ENCODE measurements around the gene DUS4L. TPM values are rescaled to one million over a fixed set of nuclear protein-coding genes. Genes with fewer than 3 reads are reported as not detected.
A peak's percentile ranks its signal among the peaks of the same experiment; 100 is the strongest.

Gene DUS4L
- total RNA-seq, 2 experiments from 2014 or later, result 14.9 to 23.0 TPM

- Histone ChIP-seq H4K20me1 (ENCODE audit: insufficient read depth, low read length) (peaks cover 7% of the 10 kb centered on the region; the same call in 1 of the 2 replicates), H3K9me2 (ENCODE audit: insufficient read depth, low read length) (no peaks in the 10 kb centered on the region), H3K79me2 (ENCODE audit: insufficient read depth, low read depth, low read length) (peaks cover 49% of the 10 kb centered on the region), H3K4me3 (ENCODE audit: low read depth, low read length, poor library complexity, severe bottlenecking) (peak overlapping the region; percentile 81), H3K27ac (ENCODE audit: low read depth, low read length, poor library complexity, severe bottlenecking) (peak overlapping the region; percentile 57), H3K4me2 (ENCODE audit: low read length) (peak overlapping the region; percentile 86), H3K36me3 (ENCODE audit: insufficient read depth, low read length) (peaks cover 26% of the 10 kb centered on the region), H3K4me1 (ENCODE audit: insufficient read depth, low read length, poor library complexity, severe bottlenecking) (peaks cover 42% of the 10 kb centered on the region), H3K9me3 (ENCODE audit: low read length) (no peaks in the 10 kb centered on the region), H2AFZ (ENCODE audit: low read length) (peak overlapping the region; percentile 85)
- POLR2A ChIA-PET, result interaction anchor here (0.6 to 3.4 kb wide), 11 partner anchors 11 to 384 kb away, joined by 3 to 25 read pairs (median 3); partner anchors contain the start of gene CBLL1
- BruUV-seq (replicated peaks), result TSS peak; percentile 68
- CTCF ChIA-PET (ENCODE audit: unreplicated experiment), result interaction anchor here (0.6 kb wide), 1 partner anchor 49 kb away, joined by 3 read pairs; no protein-coding TSS in a partner anchor
- DNase-seq (ENCODE audit: low spot score), result peak; percentile 19
- intact Hi-C loops (cut with micrococcal nuclease; ENCODE audit: unreplicated experiment), result loop anchor here (5.0 kb wide), 1 partner anchor 697 kb away; the partner anchor contains the start of gene PIK3CG
- TF ChIP-seq, protein P1, sequence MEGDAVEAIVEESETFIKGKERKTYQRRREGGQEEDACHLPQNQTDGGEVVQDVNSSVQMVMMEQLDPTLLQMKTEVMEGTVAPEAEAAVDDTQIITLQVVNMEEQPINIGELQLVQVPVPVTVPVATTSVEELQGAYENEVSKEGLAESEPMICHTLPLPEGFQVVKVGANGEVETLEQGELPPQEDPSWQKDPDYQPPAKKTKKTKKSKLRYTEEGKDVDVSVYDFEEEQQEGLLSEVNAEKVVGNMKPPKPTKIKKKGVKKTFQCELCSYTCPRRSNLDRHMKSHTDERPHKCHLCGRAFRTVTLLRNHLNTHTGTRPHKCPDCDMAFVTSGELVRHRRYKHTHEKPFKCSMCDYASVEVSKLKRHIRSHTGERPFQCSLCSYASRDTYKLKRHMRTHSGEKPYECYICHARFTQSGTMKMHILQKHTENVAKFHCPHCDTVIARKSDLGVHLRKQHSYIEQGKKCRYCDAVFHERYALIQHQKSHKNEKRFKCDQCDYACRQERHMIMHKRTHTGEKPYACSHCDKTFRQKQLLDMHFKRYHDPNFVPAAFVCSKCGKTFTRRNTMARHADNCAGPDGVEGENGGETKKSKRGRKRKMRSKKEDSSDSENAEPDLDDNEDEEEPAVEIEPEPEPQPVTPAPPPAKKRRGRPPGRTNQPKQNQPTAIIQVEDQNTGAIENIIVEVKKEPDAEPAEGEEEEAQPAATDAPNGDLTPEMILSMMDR (conservative IDR thresholded peaks at IDR 0.05; ENCODE audit: low read length), result no peak
- TF ChIP-seq EZH2phosphoT487 (IDR thresholded peaks at IDR 0.05; ENCODE audit: borderline replicate concordance, low read depth, low read length), result no peak
These were observed 955 bp downstream of the DUS4L start for GRCh38 chr7:107564553-107565298.

DNA sequence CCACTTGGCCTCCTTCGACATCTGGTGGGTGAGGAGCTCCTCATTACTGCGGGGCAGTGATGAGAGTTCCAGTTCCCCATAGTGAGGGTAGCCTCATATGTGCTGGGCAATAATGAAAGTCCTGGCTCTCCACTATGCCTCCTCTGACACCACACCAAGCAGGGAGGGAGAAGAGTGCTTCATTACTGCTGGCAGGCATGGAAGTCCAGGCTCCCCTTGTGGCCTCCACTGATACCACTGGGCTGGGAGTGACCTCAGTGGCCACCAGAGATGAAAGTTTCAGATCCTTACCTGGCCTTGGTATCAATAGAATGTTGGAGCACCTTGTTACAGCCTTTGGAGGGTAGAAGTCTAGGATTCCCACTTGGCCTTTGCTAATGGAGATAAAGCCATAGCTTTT, 6.5 kb downstream of the DUS4L start:
- intact Hi-C loops (cut with micrococcal nuclease; ENCODE audit: unreplicated experiment), result no loop called here
- BruUV-seq (replicated peaks), result no TSS peak
- Histone ChIP-seq H3K9me2 (ENCODE audit: insufficient read depth, low read length) (no peaks in the 10 kb centered on the region), H3K4me2 (ENCODE audit: low read length) (no peak overlapping the region), H3K9me3 (ENCODE audit: low read length) (no peaks in the 10 kb centered on the region), H3K4me3 (ENCODE audit: low read depth, low read length, poor library complexity, severe bottlenecking) (no peak overlapping the region), H2AFZ (ENCODE audit: low read length) (no peak overlapping the region), H3K36me3 (ENCODE audit: insufficient read depth, low read length) (peaks cover 66% of the 10 kb centered on the region), H3K27ac (ENCODE audit: low read depth, low read length, poor library complexity, severe bottlenecking) (no peak overlapping the region), H3K79me2 (ENCODE audit: insufficient read depth, low read depth, low read length) (peaks cover under 1% of the 10 kb centered on the region; the same call in 1 of the 2 replicates), H3K4me1 (ENCODE audit: insufficient read depth, low read length, poor library complexity, severe bottlenecking) (peaks cover 2% of the 10 kb centered on the region), H4K20me1 (ENCODE audit: insufficient read depth, low read length) (no peaks in the 10 kb centered on the region)
- TF ChIP-seq, protein P1 (conservative IDR thresholded peaks at IDR 0.05; ENCODE audit: low read length), result no peak
- no peak for TF ChIP-seq EZH2phosphoT487 (IDR thresholded peaks at IDR 0.05; ENCODE audit: borderline replicate concordance, low read depth, low read length)
- ChIA-PET CTCF (ENCODE audit: unreplicated experiment) (no interaction called here), POLR2A (interaction anchor here (1.1 kb wide), 1 partner anchor 13 kb away, joined by 4 read pairs; no protein-coding TSS in a partner anchor)
- DNase-seq (ENCODE audit: low spot score), result no peak

- TF ChIP-seq EZH2phosphoT487 (IDR thresholded peaks at IDR 0.05; ENCODE audit: borderline replicate concordance, low read depth, low read length), result no peak
- TF ChIP-seq, protein P1 (conservative IDR thresholded peaks at IDR 0.05; ENCODE audit: low read length), result no peak
- H4K20me1 ChIP-seq (ENCODE audit: insufficient read depth, low read length), result no peaks in the 10 kb centered on the region
- no peak overlapping the region for H2AFZ ChIP-seq (ENCODE audit: low read length)
- ChIA-PET CTCF (ENCODE audit: unreplicated experiment) (no interaction called here), POLR2A (interaction anchor here (0.6 kb wide), 2 partner anchors 53 to 937 kb away, joined by 3 to 4 read pairs; no protein-coding TSS in a partner anchor)
- no peaks in the 10 kb centered on the region for H3K9me3 ChIP-seq (ENCODE audit: low read length)
- intact Hi-C loops (cut with micrococcal nuclease; ENCODE audit: unreplicated experiment), result no loop called here
- no peak for DNase-seq (ENCODE audit: low spot score)
- H3K4me2 ChIP-seq (ENCODE audit: low read length), result no peak overlapping the region
- H3K36me3 ChIP-seq (ENCODE audit: insufficient read depth, low read length), result peaks cover 72% of the 10 kb centered on the region
- H3K27ac ChIP-seq (ENCODE audit: low read depth, low read length, poor library complexity, severe bottlenecking), result no peak overlapping the region
- H3K4me1 ChIP-seq (ENCODE audit: insufficient read depth, low read length, poor library complexity, severe bottlenecking), result no peaks in the 10 kb centered on the region
- no peak overlapping the region for H3K4me3 ChIP-seq (ENCODE audit: low read depth, low read length, poor library complexity, severe bottlenecking)
- H3K9me2 ChIP-seq (ENCODE audit: insufficient read depth, low read length), result no peaks in the 10 kb centered on the region
- no TSS peak for BruUV-seq (replicated peaks)
- H3K79me2 ChIP-seq (ENCODE audit: insufficient read depth, low read depth, low read length), result no peaks in the 10 kb centered on the region
These were observed 9.8 kb downstream of the DUS4L start for GRCh38 chr7:107573537-107573936.
